Measurements from ENCODE around the gene DCAF5. TPM values are rescaled to one million over a fixed set of nuclear protein-coding genes. Genes with fewer than 3 reads are reported as not detected.

Gene DCAF5
- total and polyA plus RNA-seq, 2 of the 8 experiments (the other 6 are each of a cell fraction or from before 2014, with no cell fraction given): 24.3 to 31.0 TPM

DNA sequence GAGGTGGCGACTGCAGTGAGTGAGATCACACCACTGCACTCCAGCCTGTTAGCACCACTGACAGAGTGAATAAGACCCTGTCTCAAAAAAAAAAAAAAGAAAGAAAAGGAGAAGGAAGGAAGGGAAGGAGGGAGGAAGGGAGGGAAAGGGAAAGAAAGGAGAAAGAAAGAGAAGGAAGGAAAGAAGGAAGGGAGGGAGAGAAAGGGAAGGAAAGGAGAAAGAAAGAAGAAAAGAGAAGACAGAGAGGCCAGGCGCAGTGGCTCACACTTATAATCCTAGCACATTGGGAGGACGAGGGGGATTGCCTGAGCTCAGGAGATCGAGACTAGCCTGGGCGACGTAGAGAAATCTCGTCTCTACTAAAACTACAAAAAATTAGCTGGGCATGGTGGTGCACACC is 13.2 kb downstream of the DCAF5 start:
- no peak for FAIRE-seq
- H3K79me2 ChIP-seq (ENCODE audit: control insufficient read depth in 1 of 2, insufficient read depth in 2 of 2, low read length in 2 of 2): peaks cover 0 to 13% of the 10 kb centered on the region in 2 experiments; a peak in 2 of 4 replicates
- peaks cover 7% of the 10 kb centered on the region; the same call in 1 of the 2 replicates for H3K79me1 ChIP-seq (ENCODE audit: low read depth, low read length)
- H4K20me1 ChIP-seq (replicated peaks in 1 of 2; ENCODE audit: control insufficient read depth in 1 of 2, insufficient read depth in 2 of 2, low read length in 2 of 2): peaks cover 0 to 3% of the 10 kb centered on the region in 2 experiments
- H2BK120ac ChIP-seq (replicated peaks; ENCODE audit: low read depth, low read length): no peak overlapping the region
- no peak overlapping the region for H4K5ac ChIP-seq (ENCODE audit: insufficient read length, low read depth, low read length)
- no peak for DNase-seq (ENCODE audit: low read depth in 1 of 2, low spot score in 2 of 2)
- H3K36me3 ChIP-seq (ENCODE audit: control insufficient read depth in 2 of 4, insufficient read depth in 4 of 4, low read length in 3 of 4): no peaks in the 10 kb centered on the region
- no peak overlapping the region for H3K4ac ChIP-seq (replicated peaks; ENCODE audit: insufficient read length, low read depth, low read length)
- H3K4me1 ChIP-seq (replicated peaks in 1 of 4; ENCODE audit: control insufficient read depth in 3 of 4, insufficient read depth in 4 of 4, low read length in 3 of 4): peaks cover 0 to 9% (median 3%) of the 10 kb centered on the region in 4 experiments; a peak in 2 of 7 replicates
- H2BK12ac ChIP-seq (ENCODE audit: low read depth, low read length): no peak overlapping the region
- H3K23me2 ChIP-seq (ENCODE audit: low read depth, low read length): no peaks in the 10 kb centered on the region
- H3K56ac ChIP-seq (replicated peaks; ENCODE audit: insufficient read length, low read depth, low read length): no peak overlapping the region
- no peaks in the 10 kb centered on the region for H3K27me3 ChIP-seq (replicated peaks in 1 of 4; ENCODE audit: control insufficient read depth in 3 of 4, extremely low read depth in 1 of 4, insufficient read depth in 3 of 4, low read length in 3 of 4)
- no peak overlapping the region for H2AK5ac ChIP-seq (ENCODE audit: low read depth, low read length)
- WGBS, 2 experiments (ENCODE audit: extremely low coverage in 1 of 2, insufficient coverage in 1 of 2, insufficient read length in 1 of 2, insufficient replicate concordance in 2 of 2, low coverage in 1 of 2, low lambda C conversion rate in 2 of 2, missing lambda C conversion rate in 1 of 2): 75% methylated on average over 7 of the region's 7 CpGs; no CpG with 5 or more reads in 1 of the 2 experiments
- no peak overlapping the region for H4K8ac ChIP-seq (ENCODE audit: extremely low read depth, insufficient read depth, low read length)
- no peak overlapping the region for H3K4me3 ChIP-seq (ENCODE audit: extremely low read depth in 1 of 4, insufficient read depth in 2 of 4, low read depth in 3 of 4, low read length in 4 of 4)
- no peak overlapping the region for H3K18ac ChIP-seq (ENCODE audit: extremely low read depth, low read length)
- ChIA-PET CTCF (ENCODE audit: partially characterized antibody) (interaction anchor here (0.6 to 6.3 kb wide), 7 partner anchors 11 to 242 kb away, joined by 3 to 31 read pairs (median 4); partner anchors contain the start of gene DCAF5), POLR2A (ENCODE audit: partially characterized antibody) (interaction anchor here (0.7 kb wide), 1 partner anchor 58 kb away, joined by 3 read pairs; no protein-coding TSS in a partner anchor)
- H3K9ac ChIP-seq (replicated peaks in 1 of 4; ENCODE audit: extremely low read depth in 1 of 4, low read depth in 3 of 4, low read length in 3 of 4): no peak overlapping the region
- no peak overlapping the region for H2BK15ac ChIP-seq (ENCODE audit: low read length)
- H3K14ac ChIP-seq (ENCODE audit: insufficient read length): no peak overlapping the region
- H3K27ac ChIP-seq (ENCODE audit: low read depth, low read length): no peak overlapping the region
- no peak overlapping the region for H3K4me2 ChIP-seq (ENCODE audit: insufficient read depth in 1 of 2, low read depth in 2 of 2, low read length in 2 of 2)
- H4K91ac ChIP-seq (replicated peaks; ENCODE audit: insufficient read length, low read length): no peak overlapping the region
- H3K9me3 ChIP-seq (ENCODE audit: insufficient read depth in 2 of 2, low read depth in 1 of 2, low read length in 1 of 2): no peaks in the 10 kb centered on the region
- no peak overlapping the region for H3K23ac ChIP-seq (ENCODE audit: insufficient read length)
- no peak overlapping the region for H2BK20ac ChIP-seq (ENCODE audit: low read length)
- H2AFZ ChIP-seq (ENCODE audit: low read length): no peak overlapping the region
- H2BK5ac ChIP-seq (ENCODE audit: low read depth, low read length): no peak overlapping the region
- TF ChIP-seq HDAC6 (IDR thresholded peaks at IDR 0.05; ENCODE audit: low read depth, low read length) (no peak), FOSL1 (IDR thresholded peaks at IDR 0.05; ENCODE audit: insufficient read depth, low read depth, low read length) (no peak), SIX5 (IDR thresholded peaks at IDR 0.05; ENCODE audit: low read depth, low read length) (no peak), SAP30 (IDR thresholded peaks at IDR 0.05; ENCODE audit: insufficient read depth, insufficient replicate concordance, low read length) (no peak), TAF1 (IDR thresholded peaks at IDR 0.05; ENCODE audit: low read depth, low read length) (no peak), POLR2AphosphoS5 (IDR thresholded peaks at IDR 0.05; ENCODE audit: low read depth, low read length) (no peak), CHD2 (IDR thresholded peaks at IDR 0.05; ENCODE audit: low read length) (no peak), SP4 (IDR thresholded peaks at IDR 0.05; ENCODE audit: low read length) (no peak), EZH2 (IDR thresholded peaks at IDR 0.05; ENCODE audit: low read depth, low read length, severe bottlenecking) (no peak), BACH1 (IDR thresholded peaks at IDR 0.05; ENCODE audit: low read length) (no peak), TEAD4 (IDR thresholded peaks at IDR 0.05; ENCODE audit: low read depth, low read length) (no peak), NANOG (IDR thresholded peaks at IDR 0.05; ENCODE audit: insufficient read depth, low read depth, low read length, poor library complexity, severe bottlenecking) (no peak), RFX5 (IDR thresholded peaks at IDR 0.05; ENCODE audit: borderline replicate concordance, low read depth, low read length) (no peak)
- TF ChIP-seq, protein P1, sequence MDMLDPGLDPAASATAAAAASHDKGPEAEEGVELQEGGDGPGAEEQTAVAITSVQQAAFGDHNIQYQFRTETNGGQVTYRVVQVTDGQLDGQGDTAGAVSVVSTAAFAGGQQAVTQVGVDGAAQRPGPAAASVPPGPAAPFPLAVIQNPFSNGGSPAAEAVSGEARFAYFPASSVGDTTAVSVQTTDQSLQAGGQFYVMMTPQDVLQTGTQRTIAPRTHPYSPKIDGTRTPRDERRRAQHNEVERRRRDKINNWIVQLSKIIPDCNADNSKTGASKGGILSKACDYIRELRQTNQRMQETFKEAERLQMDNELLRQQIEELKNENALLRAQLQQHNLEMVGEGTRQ (IDR thresholded peaks at IDR 0.05; ENCODE audit: low read length): no peak
